CD4-positive, alpha-beta T cell (primary cell): ENCODE results near the gene E2F1. TPM values are rescaled to one million over a fixed set of nuclear protein-coding genes. Genes with fewer than 3 reads are reported as not detected.

Experiments used
- ATAC-seq: fragments of 200-7000 bp; cut with Tn5 transposase; one replicate; pipeline ENCODE4 v1.10.0; 2022; ENCODE audit warnings: mild to moderate bottlenecking; ENCODE audit not compliant: poor library complexity
- CTCF ChIA-PET: fragments of 350-600 bp; sonication (Branson Sonifier 250); formaldehyde crosslinking; loops from one replicate; lab custom pipeline; 2021; ENCODE audit warnings: antibody characterized with exemption, inconsistent platforms; lab: Charles Lee
- POLR2A ChIA-PET: fragments of 350-600 bp; sonication (Branson Sonifier 250); formaldehyde crosslinking; loops from one replicate; lab custom pipeline; 2021; ENCODE audit warnings: antibody characterized with exemption, inconsistent platforms; lab: Charles Lee
- DNase-seq, 14 experiments: peaks; one replicate each; pipeline ENCODE4 v3.0.0-alpha.2; 2013 to 2020; ENCODE audit warnings: mixed read lengths in 2 of 14
- H3K27ac ChIP-seq, 2 donors: one replicate each; pipeline versions ENCODE4 v1.5.1 to v1.7.0; 2013; ENCODE audit warnings: low read length in 2 of 2, low read depth in 1 of 2, mild to moderate bottlenecking in 1 of 2
- H3K27me3 ChIP-seq, 2 experiments: 1 replicate in 1 of 2; 2 replicates in 1 of 2; pipeline versions ENCODE4 v1.6.1 to v1.7.0; 2013; ENCODE audit warnings: low read length in 2 of 2, control low read depth in 1 of 2, mild to moderate bottlenecking in 1 of 2, moderate library complexity in 1 of 2; ENCODE audit not compliant: insufficient read depth in 2 of 2, control insufficient read depth in 1 of 2
- H3K36me3 ChIP-seq: one replicate; pipeline ENCODE4 v1.6.1; 2013; ENCODE audit warnings: low read length, control low read depth; ENCODE audit not compliant: insufficient read depth
- H3K4me1 ChIP-seq: one replicate; pipeline ENCODE4 v1.6.1; 2013; ENCODE audit warnings: low read length, control low read depth; ENCODE audit not compliant: insufficient read depth
- H3K4me3 ChIP-seq: one replicate; pipeline ENCODE4 v1.5.1; 2013; ENCODE audit warnings: mild to moderate bottlenecking, low read length, moderate library complexity
- H3K9me3 ChIP-seq, 2 experiments: 1 replicate in 1 of 2; 2 replicates in 1 of 2; pipeline versions ENCODE4 v1.6.1 to v1.7.0; 2013; ENCODE audit warnings: low read length in 2 of 2, mild to moderate bottlenecking in 2 of 2, control low read depth in 1 of 2, moderate library complexity in 1 of 2; ENCODE audit not compliant: control insufficient read depth in 1 of 2, insufficient read depth in 1 of 2
- H3K27ac Mint-ChIP-seq: one replicate; pipeline ENCODE4 v1.8.0; 2020; ENCODE audit warnings: mixed read lengths
- H3K27me3 Mint-ChIP-seq: one replicate; pipeline ENCODE4 v1.8.0; 2021; ENCODE audit warnings: mixed read lengths
- H3K36me3 Mint-ChIP-seq: one replicate; pipeline ENCODE4 v1.8.0; 2021; ENCODE audit warnings: low read depth, mixed read lengths
- H3K4me1 Mint-ChIP-seq: one replicate; pipeline ENCODE4 v1.8.0; 2021; ENCODE audit warnings: low read depth, mixed read lengths
- H3K4me3 Mint-ChIP-seq: one replicate; pipeline ENCODE4 v1.8.0; 2020; ENCODE audit warnings: mild to moderate bottlenecking, mixed read lengths
- H3K9me3 Mint-ChIP-seq: one replicate; pipeline ENCODE4 v1.8.0; 2020; ENCODE audit warnings: mixed read lengths
- CTCF ChIP-seq: fragments of 200-600 bp; IDR thresholded peaks from one replicate; pipeline ENCODE4 v1.8.0; 2022; ENCODE audit warnings: antibody characterized with exemption, mild to moderate bottlenecking
- intact Hi-C, 2 experiments: fragments of 100-400 bp; cut with DNase I in 1 of 2; cut with micrococcal nuclease in 1 of 2; formaldehyde crosslinking; loops; one replicate each; pipeline versions ENCODE4 v1.15.1 to v1.9.0; 2023 to 2025; cut with DNase I, micrococcal nuclease
- total RNA-seq, 174 experiments: library from RNA in 2 of 174; stranded (reverse) in 2 of 174; gene quantifications; one replicate each; pipeline ENCODE4 v1.2.3 and lab custom pipeline; 2021 to 2026

E2F1 gene
- total RNA-seq, 2 experiments from 2014 or later = 1.2 to 1.6 TPM

DNA sequence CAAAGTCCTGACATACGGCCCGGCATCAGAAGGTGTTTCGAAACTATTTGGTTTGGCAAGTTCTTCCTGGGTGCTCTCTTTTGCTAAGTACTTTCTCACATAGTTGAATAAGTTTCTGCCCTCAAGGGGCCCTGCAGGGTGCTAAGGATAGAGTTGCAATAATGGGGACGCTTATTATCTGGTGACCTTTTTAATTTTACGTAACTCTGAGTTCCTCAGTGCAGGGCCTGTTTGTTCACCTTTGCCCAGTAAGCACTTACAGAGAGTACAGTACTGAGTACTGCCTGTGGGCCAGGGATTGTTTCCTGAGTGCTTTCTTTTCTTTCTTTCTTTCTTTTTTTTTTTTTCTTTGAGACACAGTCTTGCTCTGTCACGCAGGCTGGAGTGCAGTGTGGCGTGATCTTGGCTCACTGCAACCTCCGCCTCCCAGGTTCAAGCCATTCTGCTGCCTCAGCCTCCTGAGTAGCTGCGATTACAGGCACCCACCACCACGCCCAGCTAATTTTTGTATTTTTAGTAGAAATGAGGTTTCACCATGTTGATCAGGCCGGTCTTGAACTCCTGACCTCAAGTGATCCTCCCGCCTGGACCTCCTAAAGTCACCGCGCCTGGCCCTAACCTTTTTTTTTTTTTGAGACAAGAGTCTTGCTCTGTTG is 38.4 kb upstream of the E2F1 start:
- peaks cover 7% of the 10 kb centered on the region for H3K4me1 Mint-ChIP-seq

GRCh38 chr20:33721391-33722140 is 35.4 kb upstream of the E2F1 start:
- Histone ChIP-seq H3K4me3 (no peak overlapping the region), H3K4me1 (peaks cover 20% of the 10 kb centered on the region), H3K36me3 (no peaks in the 10 kb centered on the region), H3K27ac (no peak overlapping the region), H3K9me3 (no peaks in the 10 kb centered on the region), H3K27me3 (no peaks in the 10 kb centered on the region)
- intact Hi-C loops = loop anchor here in 1 of 2 experiments (2.0 to 10.0 kb wide), 4 partner anchors 35 to 314 kb away; partner anchors contain the start of genes CHMP4B and E2F1
- ChIA-PET CTCF (interaction anchor here (0.7 kb wide), 2 partner anchors 84 to 1153 kb away, joined by 3 to 4 read pairs; no protein-coding TSS in a partner anchor), POLR2A (interaction anchor here (2.2 to 3.1 kb wide), 3 partner anchors 11 to 53 kb away, joined by 19 to 53 read pairs (median 23); partner anchors contain the start of genes ACTL10 and ZNF341)
- Mint-ChIP-seq H3K4me3 (peak overlapping the region; percentile 68), H3K9me3 (no peaks in the 10 kb centered on the region), H3K36me3 (peaks cover 5% of the 10 kb centered on the region), H3K4me1 (peaks cover 18% of the 10 kb centered on the region), H3K27me3 (no peaks in the 10 kb centered on the region), H3K27ac (peak overlapping the region; percentile 57)
- TF ChIP-seq CTCF = no peak
- DNase-seq (no peak), ATAC-seq (no peak)

More for the DNA sequence above, 38.4 kb upstream of the E2F1 start:
- no peak for ATAC-seq
- Histone ChIP-seq H3K27me3 (no peaks in the 10 kb centered on the region), H3K4me3 (no peak overlapping the region), H3K4me1 (peaks cover 12% of the 10 kb centered on the region), H3K9me3 (no peaks in the 10 kb centered on the region), H3K27ac (no peak overlapping the region), H3K36me3 (no peaks in the 10 kb centered on the region)
- CTCF ChIA-PET = no interaction called here
- peak in 1 of 14 experiments; percentile 9 for DNase-seq
- TF ChIP-seq CTCF = no peak
- no peak overlapping the region for H3K4me3 Mint-ChIP-seq
- no peaks in the 10 kb centered on the region for H3K9me3 Mint-ChIP-seq
- no peak overlapping the region for H3K27ac Mint-ChIP-seq
- POLR2A ChIA-PET = no interaction called here
- H3K27me3 Mint-ChIP-seq = no peaks in the 10 kb centered on the region
- intact Hi-C loops = loop anchor here in 1 of 2 experiments (5.0 to 10.0 kb wide), 2 partner anchors 240 to 317 kb away; no protein-coding TSS in a partner anchor
- H3K36me3 Mint-ChIP-seq = no peaks in the 10 kb centered on the region

- peak within 1 kb of the TSS; percentile 83 for H3K4me3 Mint-ChIP-seq
- intact Hi-C loops = loop anchor here (1.0 to 10.0 kb wide), 6 partner anchors 12 to 313 kb away; partner anchors contain the start of genes CHMP4B (in 2 of the 2) and E2F1 (in 1 of the 2)
- H3K36me3 Mint-ChIP-seq = peaks cover 12% of the 10 kb centered on the region
- CTCF ChIA-PET = interaction anchor here (0.6 to 3.0 kb wide), 3 partner anchors 9 to 53 kb away, joined by 3 to 19 read pairs (median 14); partner anchors contain the start of genes ACTL10 and ZNF341
- peaks cover 18% of the 10 kb centered on the region for H3K4me1 Mint-ChIP-seq
- Histone ChIP-seq H3K27me3 (no peaks in the 10 kb centered on the region), H3K27ac (peak within 1 kb of the TSS; percentile 2 to 72), H3K4me3 (peak within 1 kb of the TSS; percentile 66), H3K9me3 (no peaks in the 10 kb centered on the region), H3K4me1 (peaks cover 20% of the 10 kb centered on the region), H3K36me3 (no peaks in the 10 kb centered on the region)
- H3K9me3 Mint-ChIP-seq = no peaks in the 10 kb centered on the region
- ATAC-seq = peak; percentile 94
- POLR2A ChIA-PET = interaction anchor here (0.6 to 3.1 kb wide), 24 partner anchors 9 to 1899 kb away, joined by 3 to 53 read pairs (median 6); partner anchors contain the start of genes ACTL10, C20orf144, CBFA2T2 and CDK5RAP1
- peak; percentile 68 to 97 (median 82) for DNase-seq
- peak; percentile 13 for TF ChIP-seq CTCF
- H3K27ac Mint-ChIP-seq = peak within 1 kb of the TSS; percentile 60
- no peaks in the 10 kb centered on the region for H3K27me3 Mint-ChIP-seq
These were observed 34.0 kb upstream of the E2F1 start, which contains the start of gene PXMP4 for GRCh38 chr20:33719989-33720709. TSS of gene PXMP4 (minus strand) at chr20:33720310. CDS start at chr20:33720207, 103 bp downstream.
